HepG2 (cell line): ENCODE data around the gene U2AF1L4. TPM values are rescaled to one million over a fixed set of nuclear protein-coding genes. Genes with fewer than 3 reads are reported as not detected.

Experiments
- ARNT ChIP-seq: fragments of 450-650 bp; IDR thresholded peaks from 2 replicates; pipeline ENCODE4 v1.6.1; 2017
- GABPA ChIP-seq, 2 experiments: IDR thresholded peaks; 2 replicates each; pipeline ENCODE4 v1.6.1; 2011 to 2016; ENCODE audit warnings: low read depth in 2 of 2, low read length in 1 of 2, missing biosample characterization in 1 of 2, missing genetic modification characterization in 1 of 2
- HMGXB4 ChIP-seq, 2 experiments: sonication (generic) in 1 of 2; formaldehyde crosslinking in 1 of 2; IDR thresholded peaks; 2 replicates each; pipeline versions ENCODE4 v1.4.0 to v1.6.1; 2018 to 2020; ENCODE audit warnings: missing genetic modification reagents in 2 of 2, borderline replicate concordance in 1 of 2, low read depth in 1 of 2, mild to moderate bottlenecking in 1 of 2, missing biosample characterization in 1 of 2
- KLF11 ChIP-seq: IDR thresholded peaks from 2 replicates; pipeline ENCODE4 v1.6.1; 2016; ENCODE audit warnings: missing compliant biosample characterization
- MIER2 ChIP-seq: IDR thresholded peaks from 2 replicates; pipeline ENCODE4 v1.6.1; 2016; ENCODE audit warnings: missing biosample characterization, missing genetic modification reagents
- MIER3 ChIP-seq: IDR thresholded peaks from 2 replicates; pipeline ENCODE4 v1.6.1; 2016; ENCODE audit warnings: missing compliant biosample characterization, borderline replicate concordance
- PPARG ChIP-seq: conservative IDR thresholded peaks from 2 replicates; pipeline ENCODE4 v1.6.1; 2016; ENCODE audit warnings: missing biosample characterization, missing genetic modification reagents
- RBFOX2 ChIP-seq: fragments of 200-400 bp; formaldehyde crosslinking; IDR thresholded peaks from 2 replicates; pipeline ENCODE4 v1.6.1; 2017; ENCODE audit warnings: low read depth, mild to moderate bottlenecking, low read length
- RORA ChIP-seq: sonication (generic); formaldehyde crosslinking; IDR thresholded peaks from 2 replicates; pipeline ENCODE4 v1.5.0; 2020; ENCODE audit warnings: mild to moderate bottlenecking, missing genetic modification reagents, moderate library complexity
- SRSF4 ChIP-seq: fragments of 200-400 bp; formaldehyde crosslinking; IDR thresholded peaks from one replicate; pipeline ENCODE4 v1.6.1; 2018; ENCODE audit warnings: mild to moderate bottlenecking, low read depth, low read length, moderate library complexity; ENCODE audit not compliant: poor library complexity, severe bottlenecking
- STAG1 ChIP-seq: sonication (generic); formaldehyde crosslinking; IDR thresholded peaks from 2 replicates; pipeline ENCODE4 v1.4.0; 2020; ENCODE audit warnings: missing genetic modification reagents
- ZNF180 ChIP-seq: sonication (generic); formaldehyde crosslinking; IDR thresholded peaks from 2 replicates; pipeline ENCODE4 v1.4.0; 2020; ENCODE audit warnings: low read depth, missing genetic modification reagents, borderline replicate concordance
- ZNF331 ChIP-seq: sonication (generic); formaldehyde crosslinking; IDR thresholded peaks from 2 replicates; pipeline ENCODE4 v1.4.0; 2020; ENCODE audit warnings: missing genetic modification reagents
- ZNF646 ChIP-seq: sonication (generic); formaldehyde crosslinking; IDR thresholded peaks from 2 replicates; pipeline ENCODE4 v1.9.0; 2021; ENCODE audit warnings: mild to moderate bottlenecking, missing genetic modification reagents
- ZSCAN25 ChIP-seq: sonication (generic); formaldehyde crosslinking; IDR thresholded peaks from 2 replicates; pipeline ENCODE4 v1.8.0; 2022; ENCODE audit warnings: mild to moderate bottlenecking, missing genetic modification reagents
- polyA plus RNA-seq, 8 experiments: library from polyadenylated mRNA; depleted of rRNA in 3 of 8; stranded (reverse) in 7 of 8; unstranded in 1 of 8; fragments of >200 nt; fragmentation: Illumina TruSeq in 4 of 8; extraction: Trizol in 4 of 8; gene quantifications; 2 replicates each; pipeline versions ENCODE4 v1.2.1 to v1.2.3, GENCODE V29; 2011 to 2016; ENCODE audit warnings: low read depth in 4 of 8, missing spikeins in 1 of 8, mixed read lengths in 1 of 8; ENCODE audit not compliant: insufficient read depth in 1 of 8
- total RNA-seq, 5 experiments: library from RNA; depleted of rRNA; stranded (reverse); fragments of >200 nt; fragmentation: Illumina TruSeq; extraction: Trizol; gene quantifications; 2 replicates each; pipeline ENCODE4 v1.2.3, GENCODE V29; 2016; ENCODE audit warnings: low read depth in 1 of 5
- TF ChIP-seq, protein P1 (sequence below): sonication (generic); formaldehyde crosslinking; IDR thresholded peaks from 2 replicates; pipeline ENCODE4 v1.4.0; 2020; ENCODE audit warnings: missing genetic modification reagents
- TF ChIP-seq, protein P2 (sequence below): sonication (generic); formaldehyde crosslinking; IDR thresholded peaks from 2 replicates; pipeline ENCODE4 v1.5.1; 2020; ENCODE audit warnings: missing genetic modification reagents, mild to moderate bottlenecking, borderline replicate concordance

Gene U2AF1L4
- total and polyA plus RNA-seq, 2 of the 13 experiments (the other 11 are each of a cell fraction or from before 2014, with no cell fraction given): 7.9 to 15.4 TPM

GRCh38 chr19:35693835-35694599, 51.2 kb downstream of the U2AF1L4 start (continued):
- TF ChIP-seq ZNF646 (CRISPR knock-in tag) (no peak), PPARG (0 out of 2 replicates have a peak, but pooled peaks have one; percentile 41), SRSF4 (no peak), KLF11 (CRISPR knock-in tag) (no peak), HMGXB4 (CRISPR knock-in tag; IDR thresholded peaks at IDR 0.05; ENCODE audit: borderline replicate concordance in 1 of 2, low read depth in 1 of 2) (peak; percentile 87 to 94), ARNT (no peak), ZSCAN25 (CRISPR knock-in tag) (peak; percentile 81), RBFOX2 (no peak), GABPA (IDR thresholded peaks at IDR 0.05; ENCODE audit: low read depth, low read length) (no peak), GABPA (CRISPR knock-in tag; IDR thresholded peaks at IDR 0.05; ENCODE audit: low read depth) (peak; percentile 27; the same call in 1 of the 2 replicates), ZNF180 (CRISPR knock-in tag) (no peak), MIER2 (CRISPR knock-in tag) (peak; percentile 62; the same call in 1 of the 2 replicates), STAG1 (CRISPR knock-in tag) (peak; percentile 95), MIER3 (CRISPR knock-in tag) (peak; percentile 78; the same call in 1 of the 2 replicates), RORA (CRISPR knock-in tag) (no peak), ZNF331 (CRISPR knock-in tag) (peak; percentile 63; the same call in 1 of the 2 replicates)
- TF ChIP-seq, protein P1, sequence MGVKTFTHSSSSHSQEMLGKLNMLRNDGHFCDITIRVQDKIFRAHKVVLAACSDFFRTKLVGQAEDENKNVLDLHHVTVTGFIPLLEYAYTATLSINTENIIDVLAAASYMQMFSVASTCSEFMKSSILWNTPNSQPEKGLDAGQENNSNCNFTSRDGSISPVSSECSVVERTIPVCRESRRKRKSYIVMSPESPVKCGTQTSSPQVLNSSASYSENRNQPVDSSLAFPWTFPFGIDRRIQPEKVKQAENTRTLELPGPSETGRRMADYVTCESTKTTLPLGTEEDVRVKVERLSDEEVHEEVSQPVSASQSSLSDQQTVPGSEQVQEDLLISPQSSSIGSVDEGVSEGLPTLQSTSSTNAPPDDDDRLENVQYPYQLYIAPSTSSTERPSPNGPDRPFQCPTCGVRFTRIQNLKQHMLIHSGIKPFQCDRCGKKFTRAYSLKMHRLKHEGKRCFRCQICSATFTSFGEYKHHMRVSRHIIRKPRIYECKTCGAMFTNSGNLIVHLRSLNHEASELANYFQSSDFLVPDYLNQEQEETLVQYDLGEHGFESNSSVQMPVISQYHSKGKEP (CRISPR knock-in tag): no peak
- TF ChIP-seq, protein P2, sequence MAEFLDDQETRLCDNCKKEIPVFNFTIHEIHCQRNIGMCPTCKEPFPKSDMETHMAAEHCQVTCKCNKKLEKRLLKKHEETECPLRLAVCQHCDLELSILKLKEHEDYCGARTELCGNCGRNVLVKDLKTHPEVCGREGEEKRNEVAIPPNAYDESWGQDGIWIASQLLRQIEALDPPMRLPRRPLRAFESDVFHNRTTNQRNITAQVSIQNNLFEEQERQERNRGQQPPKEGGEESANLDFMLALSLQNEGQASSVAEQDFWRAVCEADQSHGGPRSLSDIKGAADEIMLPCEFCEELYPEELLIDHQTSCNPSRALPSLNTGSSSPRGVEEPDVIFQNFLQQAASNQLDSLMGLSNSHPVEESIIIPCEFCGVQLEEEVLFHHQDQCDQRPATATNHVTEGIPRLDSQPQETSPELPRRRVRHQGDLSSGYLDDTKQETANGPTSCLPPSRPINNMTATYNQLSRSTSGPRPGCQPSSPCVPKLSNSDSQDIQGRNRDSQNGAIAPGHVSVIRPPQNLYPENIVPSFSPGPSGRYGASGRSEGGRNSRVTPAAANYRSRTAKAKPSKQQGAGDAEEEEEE (CRISPR knock-in tag): no peak
